SK-N-SH (cell line): ENCODE data around the gene CNIH2. TPM values are rescaled to one million over a fixed set of nuclear protein-coding genes. Genes with fewer than 3 reads are reported as not detected.
A peak's percentile ranks its signal among the peaks of the same experiment; 100 is the strongest.

Experiments used
- CTCF ChIA-PET: fragments of 300-600, 350-600 bp; formaldehyde crosslinking; extraction: SDS; loops from one replicate; lab custom pipeline; 2021; lab: Yijun Ruan, JAX
- POLR2A ChIA-PET: fragments of 350-600 bp; sonication (Branson Sonifier 250); formaldehyde crosslinking; extraction: SDS; loops from one replicate; lab custom pipeline; 2020; ENCODE audit warnings: antibody characterized with exemption, inconsistent platforms; lab: Yijun Ruan, JAX
- DNase-seq: peaks from one replicate; pipeline ENCODE4 v3.0.0; 2012
- H2AFZ ChIP-seq: fragments of 200-600 bp; sonication (generic); 2 replicates; pipeline ENCODE4 v1.8.1; 2016; ENCODE audit warnings: antibody characterized with exemption, mild to moderate bottlenecking, low read depth
- H3F3A ChIP-seq: fragments of 200-600 bp; sonication (generic); replicated peaks from 2 replicates; pipeline ENCODE3; 2016; ENCODE audit warnings: antibody characterized with exemption, mild to moderate bottlenecking; ENCODE audit not compliant: insufficient read depth
- H3K27ac ChIP-seq, 2 experiments: fragments of 200-500 bp in 1 of 2; fragments of 200-600 bp in 1 of 2; sonication (Bioruptor generic) in 1 of 2; sonication (generic), shearing (Covaris generic) in 1 of 2; 2 replicates each; pipeline versions ENCODE4 v1.5.1 to v1.6.1; 2014 to 2016; ENCODE audit warnings: low read depth in 2 of 2, inconsistent platforms in 1 of 2, low read length in 1 of 2, mild to moderate bottlenecking in 1 of 2, mixed read lengths in 1 of 2
- H3K27me3 ChIP-seq: fragments of 200-600 bp; sonication (generic), shearing (Covaris generic); 2 replicates; pipeline ENCODE4 v1.6.1; 2016; ENCODE audit warnings: mixed run types; ENCODE audit not compliant: insufficient read depth
- H3K36me3 ChIP-seq, 2 experiments: fragments of 200-500 bp in 1 of 2; fragments of 200-600 bp in 1 of 2; sonication (Bioruptor generic) in 1 of 2; sonication (generic) in 1 of 2; replicated peaks in 1 of 2; 2 replicates each; pipeline versions ENCODE3 to v1.5.1; 2014 to 2016; ENCODE audit warnings: low read length in 1 of 2, mild to moderate bottlenecking in 1 of 2; ENCODE audit not compliant: insufficient read depth in 2 of 2, control insufficient read depth in 1 of 2
- H3K4me1 ChIP-seq, 2 experiments: fragments of 200-500 bp in 1 of 2; fragments of 200-600 bp in 1 of 2; sonication (Bioruptor generic) in 1 of 2; sonication (generic), shearing (Covaris generic) in 1 of 2; 2 replicates each; pipeline versions ENCODE4 v1.5.1 to v1.6.1; 2014 to 2016; ENCODE audit warnings: low read depth in 1 of 2, low read length in 1 of 2, mixed run types in 1 of 2; ENCODE audit not compliant: insufficient read depth in 2 of 2, control insufficient read depth in 1 of 2
- H3K4me2 ChIP-seq: fragments of 200-600 bp; sonication (generic), shearing (Covaris generic); 2 replicates; pipeline ENCODE4 v1.6.1; 2017; ENCODE audit warnings: mixed run types
- H3K4me3 ChIP-seq, 2 experiments: fragments of 200-500 bp in 1 of 2; fragments of 200-600 bp in 1 of 2; sonication (Bioruptor generic) in 1 of 2; sonication (generic), shearing (Covaris generic) in 1 of 2; 2 replicates each; pipeline versions ENCODE4 v1.5.1 to v1.8.1; 2014 to 2016; ENCODE audit warnings: low read depth in 2 of 2, inconsistent platforms in 1 of 2, low read length in 1 of 2, mild to moderate bottlenecking in 1 of 2, mixed read lengths in 1 of 2, moderate library complexity in 1 of 2
- H3K79me2 ChIP-seq: fragments of 200-600 bp; sonication (generic); 2 replicates; pipeline ENCODE4 v1.8.1; 2017; ENCODE audit warnings: mild to moderate bottlenecking; ENCODE audit not compliant: insufficient read depth
- H3K9ac ChIP-seq: fragments of 200-600 bp; sonication (generic); 2 replicates; pipeline ENCODE4 v1.6.1; 2017; ENCODE audit warnings: mixed run types
- H3K9me2 ChIP-seq: fragments of 200-600 bp; sonication (generic); 2 replicates; pipeline ENCODE4 v1.6.1; 2017; ENCODE audit warnings: mixed run types
- H3K9me3 ChIP-seq: fragments of 200-600 bp; sonication (generic); 2 replicates; pipeline ENCODE4 v1.6.1; 2017; ENCODE audit warnings: mixed run types, mild to moderate bottlenecking, moderate library complexity
- H4K20me1 ChIP-seq: fragments of 200-600 bp; sonication (generic); 2 replicates; pipeline ENCODE4 v1.6.1; 2017; ENCODE audit warnings: mild to moderate bottlenecking, mixed run types; ENCODE audit not compliant: insufficient read depth
- CHD2 ChIP-seq: fragments of 150-350 bp; IDR thresholded peaks from 2 replicates; pipeline ENCODE4 v1.6.1; 2018; ENCODE audit warnings: low read length; ENCODE audit not compliant: partially characterized antibody
- CTCF ChIP-seq: fragments of 200-600 bp; sonication (generic); IDR thresholded peaks from 2 replicates; pipeline ENCODE4 v1.6.1; 2017; ENCODE audit warnings: antibody characterized with exemption, mild to moderate bottlenecking, moderate library complexity
- EP300 ChIP-seq, 2 experiments: IDR thresholded peaks; 2 replicates each; pipeline versions ENCODE4 v1.4.0 to v1.6.1; 2012; ENCODE audit warnings: borderline replicate concordance in 1 of 2, low read depth in 1 of 2, low read length in 1 of 2
- IRF3 ChIP-seq: fragments of 150-350 bp; IDR thresholded peaks from 2 replicates; pipeline ENCODE4 v1.6.1; 2016; ENCODE audit warnings: mild to moderate bottlenecking, low read depth, low read length
- NFIC ChIP-seq: IDR thresholded peaks from 2 replicates; pipeline ENCODE4 v1.4.0; 2012; ENCODE audit warnings: borderline replicate concordance
- NRF1 ChIP-seq: IDR thresholded peaks from 2 replicates; pipeline ENCODE4 v1.6.1; 2012; ENCODE audit warnings: low read depth, mild to moderate bottlenecking, low read length
- RCOR1 ChIP-seq: fragments of 150-350 bp; IDR thresholded peaks from 2 replicates; pipeline ENCODE4 v1.6.1; 2017; ENCODE audit warnings: antibody characterized with exemption, low read length
- REST ChIP-seq: IDR thresholded peaks from 2 replicates; pipeline ENCODE4 v1.6.1; 2012; ENCODE audit warnings: mild to moderate bottlenecking, low read depth, low read length, moderate library complexity
- RFX5 ChIP-seq: IDR thresholded peaks from 2 replicates; pipeline ENCODE4 v1.6.1; 2012; ENCODE audit warnings: mild to moderate bottlenecking, improper control_type of control experiment, low read length
- SMC3 ChIP-seq: IDR thresholded peaks from 2 replicates; pipeline ENCODE4 v1.6.1; 2012; ENCODE audit warnings: low read depth, low read length, improper control_type of control experiment
- TAF1 ChIP-seq: IDR thresholded peaks from 2 replicates; pipeline ENCODE4 v1.6.1; 2012; ENCODE audit warnings: low read depth, mild to moderate bottlenecking, low read length, moderate library complexity, borderline replicate concordance
- TEAD4 ChIP-seq: IDR thresholded peaks from 2 replicates; pipeline ENCODE4 v1.4.0; 2012; ENCODE audit warnings: mild to moderate bottlenecking, borderline replicate concordance; ENCODE audit not compliant: insufficient read depth
- USF2 ChIP-seq: fragments of 150-350 bp; IDR thresholded peaks from 2 replicates; pipeline ENCODE4 v1.6.1; 2017; ENCODE audit warnings: antibody characterized with exemption, low read length, low read depth, borderline replicate concordance
- ZBTB33 ChIP-seq: IDR thresholded peaks from 2 replicates; pipeline ENCODE4 v1.4.0; 2012; ENCODE audit warnings: low read depth, borderline replicate concordance
- WGBS: methylation state at CpG from one replicate; pipeline ENCODE4 v1.1.6; 2017; ENCODE audit warnings: low lambda C conversion rate; 5-methylcytosine and 5-hydroxymethylcytosine counted together
- polyA plus RNA-seq, 3 experiments: library from polyadenylated mRNA; depleted of rRNA; stranded (reverse); fragments of >200 nt; gene quantifications; 2 replicates each; pipeline ENCODE4 v1.2.3, GENCODE V29; 2012

The CNIH2 gene
- polyA plus RNA-seq, 1 of the 3 experiments (the other 2 are of a cell fraction): 11.8 TPM

- TF ChIP-seq REST: no peak
- no peak for TF ChIP-seq RCOR1
- no peak for TF ChIP-seq TAF1
These were observed 53.0 kb downstream of the CNIH2 start (continued) for GRCh38 chr11:66330931-66331330.

- H3K79me2 ChIP-seq: peaks cover 17% of the 10 kb centered on the region
- no peaks in the 10 kb centered on the region for H3K9me2 ChIP-seq
- H3K27me3 ChIP-seq: no peaks in the 10 kb centered on the region
- POLR2A ChIA-PET: interaction anchor here (1.1 kb wide), 1 partner anchor 15 kb away, joined by 3 read pairs; the partner anchor contains the start of gene CD248
- 87% methylated on average over 9 of the region's 12 CpGs for WGBS
- no peak overlapping the region for H3K9ac ChIP-seq
- peaks cover 8 to 25% of the 10 kb centered on the region in 2 experiments for H3K36me3 ChIP-seq
- no peak overlapping the region for H3K27ac ChIP-seq
- H2AFZ ChIP-seq: no peak overlapping the region
- peaks cover 30 to 41% of the 10 kb centered on the region in 2 experiments for H3K4me1 ChIP-seq
- DNase-seq: peak; percentile 12
- no peaks in the 10 kb centered on the region for H3K9me3 ChIP-seq
- H3K4me2 ChIP-seq: no peak overlapping the region
- no peak overlapping the region for H3K4me3 ChIP-seq
- CTCF ChIA-PET: interaction anchor here (0.9 to 8.8 kb wide), 5 partner anchors 13 to 109 kb away, joined by 3 to 280 read pairs (median 6); partner anchors contain the start of genes B4GAT1, BRMS1 and CD248
- TF ChIP-seq ZBTB33 (no peak), CHD2 (no peak), TEAD4 (no peak), IRF3 (no peak), USF2 (no peak), SMC3 (no peak), NRF1 (no peak), EP300 (IDR thresholded peaks at IDR 0.05; ENCODE audit: borderline replicate concordance in 1 of 2, low read depth in 1 of 2, low read length in 1 of 2) (no peak), RFX5 (no peak), CTCF (no peak), NFIC (no peak)
- H3F3A ChIP-seq: peaks cover 9% of the 10 kb centered on the region
- no peaks in the 10 kb centered on the region; the same call in 1 of the 2 replicates for H4K20me1 ChIP-seq
These were observed 53.8 kb downstream of the CNIH2 start for GRCh38 chr11:66331542-66332370.
